ENCODE data around the gene USP48.

GRCh38 chr1:21749109-21749508, 33.8 kb downstream of the USP48 start:
- no peak for TF ChIP-seq RFX5 (IDR thresholded peaks at IDR 0.05; ENCODE audit: low read depth, low read length)
- no peak for TF ChIP-seq CTCF (conservative IDR thresholded peaks at IDR 0.05; ENCODE audit: low read depth, low read length)
- no peak for TF ChIP-seq POLR2A (IDR thresholded peaks at IDR 0.05; ENCODE audit: low read depth, low read length)
- TF ChIP-seq BHLHE40 (IDR thresholded peaks at IDR 0.05; ENCODE audit: low read depth, low read length) = no peak
- TF ChIP-seq CEBPB (IDR thresholded peaks at IDR 0.05; ENCODE audit: low read depth, low read length) = no peak
- no peak for TF ChIP-seq MXI1 (IDR thresholded peaks at IDR 0.05; ENCODE audit: borderline replicate concordance, low read depth, low read length)
- no peak for TF ChIP-seq SMC3 (IDR thresholded peaks at IDR 0.05; ENCODE audit: low read depth, low read length)
- no peak for TF ChIP-seq MAZ (IDR thresholded peaks at IDR 0.05; ENCODE audit: borderline replicate concordance, low read depth, low read length)
- TF ChIP-seq USF2 (IDR thresholded peaks at IDR 0.05; ENCODE audit: low read depth, low read length) = no peak
- no peak for TF ChIP-seq NFE2L2 (IDR thresholded peaks at IDR 0.05; ENCODE audit: low read depth, low read length)
- no peak for TF ChIP-seq RAD21 (IDR thresholded peaks at IDR 0.05; ENCODE audit: low read length)
- TF ChIP-seq RCOR1 (IDR thresholded peaks at IDR 0.05; ENCODE audit: insufficient replicate concordance, low read length) = no peak
- no peak for TF ChIP-seq MAFK (IDR thresholded peaks at IDR 0.05; ENCODE audit: low read depth, low read length)
- TF ChIP-seq ELK1 (IDR thresholded peaks at IDR 0.05; ENCODE audit: borderline replicate concordance, low read depth, low read length) = no peak

All from IMR-90 (cell line).